NCI-H526 treated with DMSO at 0.1 percent for 48 hours (cell line): ENCODE data around the gene SOX12.
"Not testable (repeated sequence)": the region's sequence is repeated elsewhere in the genome, so short reads cannot be mapped to it uniquely, and the experiment has no call there.

Experiments
- DNase-seq: peaks from one replicate; lab custom pipeline; 2025; lab: John Stamatoyannopoulos, UW

Gene SOX12

GRCh38 chr20:328975-329695 lies 3.8 kb downstream of the SOX12 start:
- DNase-seq, result no peak

- no peak for DNase-seq
Observed at GRCh38 chr20:329851-330232, 4.5 kb downstream of the SOX12 start.

- peak; percentile 57 for DNase-seq
Observed at GRCh38 chr20:330233-331149, 5.1 kb downstream of the SOX12 start.

GRCh38 chr20:334578-334977 lies 9.2 kb downstream of the SOX12 start:
- no peak for DNase-seq

GRCh38 chr20:336040-336439 lies 10.7 kb downstream of the SOX12 start:
- not testable (repeated sequence) for DNase-seq

- no peak for DNase-seq
Observed at GRCh38 chr20:341682-342081, 16.3 kb downstream of the SOX12 start.

GRCh38 chr20:343107-343506 lies 17.8 kb downstream of the SOX12 start:
- no peak for DNase-seq

- no peak for DNase-seq
Observed at GRCh38 chr20:346033-346639, 20.8 kb downstream of the SOX12 start.

GRCh38 chr20:346640-347316 lies 21.4 kb downstream of the SOX12 start, which contains the start of gene NRSN2:
NRSN2 (plus strand) TSS chr20:347111; CDS start chr20:349644, 2,533 bp downstream.
- peak; percentile 73 for DNase-seq

- no peak for DNase-seq
Observed at GRCh38 chr20:347317-347639, 21.9 kb downstream of the SOX12 start.

- DNase-seq, result peak; percentile 95
Observed at GRCh38 chr20:347640-348484, 22.5 kb downstream of the SOX12 start.

- no peak for DNase-seq
Observed at GRCh38 chr20:348972-349841, 23.9 kb downstream of the SOX12 start.

GRCh38 chr20:353166-353565 lies 27.8 kb downstream of the SOX12 start:
- no peak for DNase-seq

GRCh38 chr20:354298-354977 lies 29.1 kb downstream of the SOX12 start:
- DNase-seq, result peak; percentile 67

- DNase-seq, result not testable (repeated sequence)
Observed at GRCh38 chr20:356154-356553, 30.8 kb downstream of the SOX12 start.

GRCh38 chr20:356745-357144 lies 31.4 kb downstream of the SOX12 start:
- no peak for DNase-seq

- DNase-seq, result no peak
Observed at GRCh38 chr20:358891-359555, 33.7 kb downstream of the SOX12 start.

GRCh38 chr20:361561-361960 lies 36.2 kb downstream of the SOX12 start:
- DNase-seq, result peak; percentile 75
